SH-SY5Y (cell line): ENCODE measurements around the gene RNF44.

Experiments used
- GATA2 ChIP-seq: IDR thresholded peaks from 2 replicates; pipeline ENCODE4 v1.6.1; 2011; ENCODE audit warnings: mild to moderate bottlenecking, low read depth, low read length
- GATA3 ChIP-seq: IDR thresholded peaks from 2 replicates; pipeline ENCODE4 v1.6.1; 2011; ENCODE audit warnings: low read depth, mild to moderate bottlenecking, low read length, moderate library complexity

GRCh38 chr5:176528761-176529115, 8.5 kb downstream of the RNF44 start:
- TF ChIP-seq GATA2 (no peak), GATA3 (no peak)
